ENCODE data around the gene KRTAP12-1. TPM values are rescaled to one million over a fixed set of nuclear protein-coding genes. Genes with fewer than 3 reads are reported as not detected.

Gene KRTAP12-1
- total RNA-seq, 4 donors from 2014 or later = not detected

DNA sequence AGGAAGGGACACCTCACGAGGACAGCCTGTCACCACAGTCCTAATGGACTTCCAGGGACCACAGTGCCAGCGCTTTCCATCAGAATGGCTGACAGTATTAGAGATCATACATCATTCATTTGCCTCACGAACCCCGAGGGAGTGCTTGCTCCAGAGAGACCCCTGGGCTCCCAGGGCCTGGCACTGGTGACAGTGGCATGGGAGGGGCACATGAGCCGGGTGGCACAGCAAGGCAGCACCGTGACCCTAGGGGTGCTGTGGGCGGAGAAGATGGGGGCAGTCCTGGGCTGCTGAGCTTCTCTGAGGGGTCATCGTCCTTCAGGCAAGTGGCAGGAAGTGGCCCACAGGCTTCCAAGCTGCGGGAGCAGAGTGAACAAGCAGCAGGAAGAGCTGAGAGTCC is 45.8 kb upstream of the KRTAP12-1 start:
- peak in 1 of 3 donors; percentile 21 for DNase-seq
- Histone ChIP-seq H3K4me1 (no peaks in the 10 kb centered on the region), H3K9me3 (no peaks in the 10 kb centered on the region), H3K27ac (no peak overlapping the region), H3K36me3 (no peaks in the 10 kb centered on the region), H3K4me3 (no peak overlapping the region), H3K27me3 (peaks cover 0 to 6% of the 10 kb centered on the region in 2 donors)
- TF ChIP-seq POLR2A (IDR thresholded peaks at IDR 0.05) = no peak
- TF ChIP-seq, protein P1, sequence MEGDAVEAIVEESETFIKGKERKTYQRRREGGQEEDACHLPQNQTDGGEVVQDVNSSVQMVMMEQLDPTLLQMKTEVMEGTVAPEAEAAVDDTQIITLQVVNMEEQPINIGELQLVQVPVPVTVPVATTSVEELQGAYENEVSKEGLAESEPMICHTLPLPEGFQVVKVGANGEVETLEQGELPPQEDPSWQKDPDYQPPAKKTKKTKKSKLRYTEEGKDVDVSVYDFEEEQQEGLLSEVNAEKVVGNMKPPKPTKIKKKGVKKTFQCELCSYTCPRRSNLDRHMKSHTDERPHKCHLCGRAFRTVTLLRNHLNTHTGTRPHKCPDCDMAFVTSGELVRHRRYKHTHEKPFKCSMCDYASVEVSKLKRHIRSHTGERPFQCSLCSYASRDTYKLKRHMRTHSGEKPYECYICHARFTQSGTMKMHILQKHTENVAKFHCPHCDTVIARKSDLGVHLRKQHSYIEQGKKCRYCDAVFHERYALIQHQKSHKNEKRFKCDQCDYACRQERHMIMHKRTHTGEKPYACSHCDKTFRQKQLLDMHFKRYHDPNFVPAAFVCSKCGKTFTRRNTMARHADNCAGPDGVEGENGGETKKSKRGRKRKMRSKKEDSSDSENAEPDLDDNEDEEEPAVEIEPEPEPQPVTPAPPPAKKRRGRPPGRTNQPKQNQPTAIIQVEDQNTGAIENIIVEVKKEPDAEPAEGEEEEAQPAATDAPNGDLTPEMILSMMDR (IDR thresholded peaks at IDR 0.05) = no peak

DNA sequence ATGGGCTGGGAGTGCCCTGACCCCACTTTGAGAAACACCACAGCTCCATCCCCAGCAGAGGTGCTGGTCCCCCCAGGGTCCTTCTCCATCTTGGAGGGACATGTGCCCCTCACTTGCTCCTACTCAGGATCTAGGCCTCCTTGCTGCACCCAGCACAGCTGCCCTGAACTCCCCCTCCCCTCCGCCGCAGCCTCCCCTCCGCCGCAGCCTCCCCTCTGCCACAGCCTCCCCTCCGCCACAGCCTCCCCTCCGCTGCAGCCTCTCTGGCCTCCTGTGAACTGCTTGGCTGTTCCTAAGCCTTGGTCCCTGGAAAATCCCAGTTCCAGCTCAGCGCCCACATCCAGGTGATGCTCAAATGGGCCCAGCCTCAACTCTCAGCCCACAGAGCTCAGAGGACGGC is 45.4 kb upstream of the KRTAP12-1 start:
- no peak for TF ChIP-seq POLR2A (IDR thresholded peaks at IDR 0.05)
- TF ChIP-seq, protein P1 (IDR thresholded peaks at IDR 0.05) = no peak
- Histone ChIP-seq H3K4me1 (no peaks in the 10 kb centered on the region), H3K27ac (no peak overlapping the region), H3K36me3 (no peaks in the 10 kb centered on the region), H3K27me3 (peaks cover 0 to 6% of the 10 kb centered on the region in 2 donors), H3K4me3 (no peak overlapping the region), H3K9me3 (no peaks in the 10 kb centered on the region)
- peak in 1 of 3 donors; percentile 15 for DNase-seq

GRCh38 chr21:44726826-44727225 is 44.9 kb upstream of the KRTAP12-1 start:
- H3K9me3 ChIP-seq = no peaks in the 10 kb centered on the region
- no peaks in the 10 kb centered on the region for H3K36me3 ChIP-seq
- DNase-seq = peak in 1 of 3 donors; percentile 39
- no peaks in the 10 kb centered on the region for H3K4me1 ChIP-seq
- H3K27ac ChIP-seq = no peak overlapping the region
- H3K4me3 ChIP-seq = no peak overlapping the region
- TF ChIP-seq POLR2A (IDR thresholded peaks at IDR 0.05) = no peak
- TF ChIP-seq, protein P1 (IDR thresholded peaks at IDR 0.05) = no peak
- H3K27me3 ChIP-seq = peaks cover 0 to 6% of the 10 kb centered on the region in 2 donors

DNA sequence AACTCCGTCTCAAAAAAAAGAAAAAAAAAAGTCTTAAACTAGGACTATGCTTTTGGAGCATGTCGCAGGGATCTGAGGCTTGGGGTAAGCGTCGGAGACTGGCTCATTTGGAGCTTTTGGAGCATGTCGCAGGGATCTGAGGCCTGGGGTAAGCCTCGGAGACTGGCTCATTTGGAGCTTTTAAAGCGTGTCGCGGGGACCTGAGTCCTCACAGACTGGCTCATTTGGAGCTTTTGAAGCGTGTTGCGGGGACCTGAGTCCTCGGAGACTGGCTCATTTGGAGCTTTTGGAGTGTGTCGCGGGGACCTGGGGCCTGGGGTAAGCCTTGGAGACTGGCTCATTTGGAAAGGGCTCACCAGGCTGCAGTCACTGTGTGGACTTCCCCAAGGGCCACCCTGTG is 43.0 kb upstream of the KRTAP12-1 start:
- no peaks in the 10 kb centered on the region for H3K9me3 ChIP-seq
- H3K27ac ChIP-seq = no peak overlapping the region
- H3K4me3 ChIP-seq = no peak overlapping the region
- peaks cover 0 to 6% of the 10 kb centered on the region in 2 donors for H3K27me3 ChIP-seq
- no peaks in the 10 kb centered on the region for H3K4me1 ChIP-seq
- DNase-seq = peak in 1 of 3 donors; percentile 21
- no peaks in the 10 kb centered on the region for H3K36me3 ChIP-seq
- TF ChIP-seq POLR2A (IDR thresholded peaks at IDR 0.05) = no peak
- TF ChIP-seq, protein P1 (IDR thresholded peaks at IDR 0.05) = no peak

DNA sequence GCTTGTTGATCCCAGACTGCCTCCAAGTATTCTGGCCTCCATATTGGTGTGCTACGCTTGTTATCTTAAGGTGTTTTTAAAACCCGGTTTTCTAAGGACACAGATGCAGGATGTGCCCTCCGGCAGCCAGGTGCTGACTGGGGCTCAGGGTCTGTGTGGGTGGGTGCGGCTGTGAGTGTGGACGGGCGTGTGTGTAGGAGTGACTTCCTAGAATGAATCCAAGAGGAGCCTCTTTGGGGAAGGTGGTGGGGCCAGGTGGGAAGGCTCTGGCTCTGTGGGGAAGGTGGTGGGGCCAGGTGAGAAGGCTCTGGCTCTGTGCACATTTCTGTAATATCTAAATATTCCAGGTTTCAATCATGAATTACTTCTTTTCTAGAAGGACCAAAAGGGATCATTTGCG is 42.2 kb upstream of the KRTAP12-1 start:
- Histone ChIP-seq H3K36me3 (no peaks in the 10 kb centered on the region), H3K4me3 (no peak overlapping the region), H3K4me1 (no peaks in the 10 kb centered on the region), H3K27me3 (peaks cover 0 to 6% of the 10 kb centered on the region in 2 donors), H3K27ac (no peak overlapping the region), H3K9me3 (no peaks in the 10 kb centered on the region)
- TF ChIP-seq POLR2A (IDR thresholded peaks at IDR 0.05) = no peak
- TF ChIP-seq, protein P1 (IDR thresholded peaks at IDR 0.05) = no peak
- DNase-seq = peak in 1 of 3 donors; percentile 31

Measured in Peyer's patch (tissue), 4 donors.